CD4-positive, CD25-positive, alpha-beta regulatory T cell (primary cell): ENCODE measurements around the gene RNU4-1. TPM values are rescaled to one million over a fixed set of nuclear protein-coding genes. Genes with fewer than 3 reads are reported as not detected.

Experiments used
- ATAC-seq, 2 donors: fragments of 150-1000 bp; cut with Tn5 transposase; one replicate each; pipeline ENCODE4 v1.10.0; 2021; ENCODE audit warnings: low read depth in 2 of 2, moderate number of reproducible peaks in 2 of 2, moderate library complexity in 1 of 2
- DNase-seq, 3 donors: peaks; one replicate each; pipeline versions ENCODE4 v3.0.0 to v3.0.0-alpha.2; 2012 to 2022; ENCODE audit warnings: mixed read lengths in 1 of 3
- H3K27ac ChIP-seq: one replicate; pipeline ENCODE4 v1.7.0; 2013; ENCODE audit warnings: mild to moderate bottlenecking, low read length; ENCODE audit not compliant: insufficient read depth, poor library complexity, severe bottlenecking
- H3K27me3 ChIP-seq: one replicate; pipeline ENCODE4 v1.7.0; 2013; ENCODE audit warnings: low read length; ENCODE audit not compliant: control insufficient read depth, insufficient read depth
- H3K36me3 ChIP-seq: one replicate; pipeline ENCODE4 v1.7.0; 2013; ENCODE audit warnings: mild to moderate bottlenecking, low read length, moderate library complexity; ENCODE audit not compliant: control insufficient read depth, insufficient read depth
- H3K4me1 ChIP-seq: 2 replicates; pipeline ENCODE4 v1.7.0; 2013; ENCODE audit warnings: mild to moderate bottlenecking, low read length; ENCODE audit not compliant: insufficient read depth, control insufficient read depth, poor library complexity, severe bottlenecking
- H3K4me3 ChIP-seq: one replicate; pipeline ENCODE4 v1.7.0; 2013; ENCODE audit warnings: low read depth, mild to moderate bottlenecking, low read length, moderate library complexity
- H3K9me3 ChIP-seq, 2 experiments: 1 replicate in 1 of 2; 2 replicates in 1 of 2; pipeline ENCODE4 v1.7.0; 2013; ENCODE audit warnings: low read length in 2 of 2, mild to moderate bottlenecking in 1 of 2, moderate library complexity in 1 of 2; ENCODE audit not compliant: control insufficient read depth in 2 of 2
- H3K27ac Mint-ChIP-seq, 3 donors: one replicate each; pipeline ENCODE4 v1.8.0; 2020 to 2022; ENCODE audit warnings: mild to moderate bottlenecking in 3 of 3, mixed read lengths in 3 of 3, moderate library complexity in 2 of 3
- H3K27me3 Mint-ChIP-seq: one replicate; pipeline ENCODE4 v1.8.0; 2022; ENCODE audit warnings: mild to moderate bottlenecking, mixed read lengths
- H3K36me3 Mint-ChIP-seq: one replicate; pipeline ENCODE4 v1.8.0; 2020; ENCODE audit warnings: mixed read lengths
- H3K4me1 Mint-ChIP-seq, 4 donors: one replicate each; pipeline ENCODE4 v1.8.0; 2020 to 2022; ENCODE audit warnings: mixed read lengths in 4 of 4, mild to moderate bottlenecking in 1 of 4
- H3K4me3 Mint-ChIP-seq, 4 donors: one replicate each; pipeline ENCODE4 v1.8.0; 2020 to 2022; ENCODE audit warnings: mild to moderate bottlenecking in 4 of 4, mixed read lengths in 4 of 4, moderate library complexity in 3 of 4
- H3K9me3 Mint-ChIP-seq, 7 donors: one replicate each; pipeline ENCODE4 v1.8.0; 2020 to 2022; ENCODE audit warnings: mixed read lengths in 7 of 7, mild to moderate bottlenecking in 3 of 7, moderate library complexity in 2 of 7
- polyA plus RNA-seq, 4 donors: library from polyadenylated mRNA; unstranded; fragments of 300-500 nt; fragmentation: Illumina TruSeq; gene quantifications; one replicate each; pipeline ENCODE4 v1.2.3, GENCODE V29; 2021
- total RNA-seq: library from RNA; stranded (reverse); gene quantifications from one replicate; pipeline ENCODE4 v1.2.3, GENCODE V29; 2022

Gene RNU4-1
- total and polyA plus RNA-seq, 5 donors from 2014 or later = 1,793 TPM; not detected in 4

DNA sequence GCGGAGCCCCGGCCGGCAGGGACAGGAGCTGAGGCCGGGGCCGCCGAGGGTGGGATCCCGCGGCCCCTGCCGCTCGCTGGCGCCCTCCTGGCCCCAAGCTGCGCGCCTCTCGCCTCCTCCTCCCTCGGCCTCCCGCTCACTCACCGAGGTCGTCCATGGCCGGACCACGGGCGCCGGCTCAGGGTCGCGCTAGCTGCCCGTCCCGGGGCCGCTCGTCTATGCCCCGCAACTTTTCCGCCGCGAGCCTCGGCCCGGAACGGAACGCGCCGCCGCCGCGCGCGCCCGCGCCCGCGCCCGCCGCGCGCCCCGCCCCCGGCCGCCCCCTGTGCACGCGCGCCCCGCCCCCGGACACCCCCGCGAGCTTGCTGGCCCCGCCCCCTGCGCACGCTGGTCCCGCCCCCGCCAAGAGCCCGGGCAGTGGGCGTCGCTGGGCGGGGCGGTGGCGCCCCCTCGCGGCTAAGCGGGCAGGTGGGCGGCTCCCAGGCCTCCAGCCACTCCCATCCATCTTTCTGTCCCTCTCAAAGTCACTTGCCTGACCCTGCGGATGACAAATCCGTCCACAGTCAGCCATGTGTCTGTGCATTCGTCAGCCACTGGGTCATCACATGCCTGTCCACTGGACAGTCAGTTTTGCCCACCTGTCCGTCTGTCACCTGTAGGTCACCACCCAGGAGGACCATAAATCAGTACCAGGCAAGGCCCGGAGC lies 27.4 kb downstream of the RNU4-1 start, which contains the start of gene PXN:
TSS of gene PXN (minus strand) at position 258 of the 707 bp plus-strand sequence. CDS start at position 157, 101 bp downstream.
- H3K27me3 Mint-ChIP-seq = no peaks in the 10 kb centered on the region
- H3K4me3 ChIP-seq = peak within 1 kb of the TSS; percentile 81
- peak; percentile 95 to 96 for ATAC-seq

DNA sequence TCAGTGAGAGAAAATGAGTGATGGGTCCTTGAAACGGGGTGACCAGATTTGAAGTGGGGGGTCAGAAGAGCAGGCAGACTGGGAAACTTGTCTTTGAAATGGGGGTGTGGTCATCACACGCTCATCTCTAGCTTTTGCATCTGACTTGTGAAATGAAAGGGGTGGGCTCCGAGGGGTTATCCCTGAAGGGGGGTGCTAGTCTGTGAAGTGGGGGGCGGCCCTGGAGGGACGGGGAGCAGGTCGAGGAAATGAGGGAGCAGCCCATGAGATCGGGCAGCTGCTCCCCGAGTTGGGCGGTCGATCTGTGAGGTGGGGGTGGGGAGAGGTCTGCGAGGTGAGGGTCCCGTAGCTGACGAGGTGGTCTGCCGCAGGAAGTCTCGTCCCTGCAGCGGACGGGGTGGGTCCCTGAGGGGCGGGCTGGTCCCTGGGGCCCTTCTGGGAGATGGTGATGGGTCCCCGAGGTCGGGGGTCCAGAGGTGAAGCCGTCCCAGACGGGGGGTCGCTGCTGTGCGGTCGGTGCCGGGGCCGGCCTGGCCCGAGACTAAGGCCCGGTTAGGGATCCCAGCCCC lies 28.0 kb downstream of the RNU4-1 start:
- Histone ChIP-seq H3K9me3 (no peaks in the 10 kb centered on the region), H3K4me3 (peak overlapping the region; percentile 81), H3K27me3 (no peaks in the 10 kb centered on the region), H3K36me3 (no peaks in the 10 kb centered on the region), H3K27ac (peak overlapping the region; percentile 72), H3K4me1 (peaks cover 51% of the 10 kb centered on the region)
- H3K27ac Mint-ChIP-seq = peak overlapping the region; percentile 88 to 96 (median 92)
- H3K4me1 Mint-ChIP-seq = peaks cover 19 to 56% (median 44%) of the 10 kb centered on the region in 4 donors
- ATAC-seq (no peak), DNase-seq (peak in 2 of 3 donors; percentile 9 to 16)
- peaks cover 17% of the 10 kb centered on the region for H3K36me3 Mint-ChIP-seq
- H3K27me3 Mint-ChIP-seq = no peaks in the 10 kb centered on the region
- peak overlapping the region; percentile 92 to 98 (median 97) for H3K4me3 Mint-ChIP-seq
- H3K9me3 Mint-ChIP-seq = no peaks in the 10 kb centered on the region

More for the DNA sequence above, 27.4 kb downstream of the RNU4-1 start, which contains the start of gene PXN:
- H3K27ac ChIP-seq = peak within 1 kb of the TSS; percentile 72
- Mint-ChIP-seq H3K4me1 (peaks cover 14 to 50% (median 38%) of the 10 kb centered on the region in 4 donors), H3K36me3 (peaks cover 12% of the 10 kb centered on the region), H3K4me3 (peak within 1 kb of the TSS; percentile 92 to 98 (median 97)), H3K9me3 (peaks cover 0 to 2% (median 0%) of the 10 kb centered on the region in 7 donors), H3K27ac (peak within 1 kb of the TSS; percentile 89 to 96 (median 92))
- H3K27me3 ChIP-seq = no peaks in the 10 kb centered on the region
- H3K9me3 ChIP-seq = no peaks in the 10 kb centered on the region
- peak; percentile 84 to 89 (median 86) for DNase-seq
- no peaks in the 10 kb centered on the region for H3K36me3 ChIP-seq
- peaks cover 46% of the 10 kb centered on the region for H3K4me1 ChIP-seq

DNA sequence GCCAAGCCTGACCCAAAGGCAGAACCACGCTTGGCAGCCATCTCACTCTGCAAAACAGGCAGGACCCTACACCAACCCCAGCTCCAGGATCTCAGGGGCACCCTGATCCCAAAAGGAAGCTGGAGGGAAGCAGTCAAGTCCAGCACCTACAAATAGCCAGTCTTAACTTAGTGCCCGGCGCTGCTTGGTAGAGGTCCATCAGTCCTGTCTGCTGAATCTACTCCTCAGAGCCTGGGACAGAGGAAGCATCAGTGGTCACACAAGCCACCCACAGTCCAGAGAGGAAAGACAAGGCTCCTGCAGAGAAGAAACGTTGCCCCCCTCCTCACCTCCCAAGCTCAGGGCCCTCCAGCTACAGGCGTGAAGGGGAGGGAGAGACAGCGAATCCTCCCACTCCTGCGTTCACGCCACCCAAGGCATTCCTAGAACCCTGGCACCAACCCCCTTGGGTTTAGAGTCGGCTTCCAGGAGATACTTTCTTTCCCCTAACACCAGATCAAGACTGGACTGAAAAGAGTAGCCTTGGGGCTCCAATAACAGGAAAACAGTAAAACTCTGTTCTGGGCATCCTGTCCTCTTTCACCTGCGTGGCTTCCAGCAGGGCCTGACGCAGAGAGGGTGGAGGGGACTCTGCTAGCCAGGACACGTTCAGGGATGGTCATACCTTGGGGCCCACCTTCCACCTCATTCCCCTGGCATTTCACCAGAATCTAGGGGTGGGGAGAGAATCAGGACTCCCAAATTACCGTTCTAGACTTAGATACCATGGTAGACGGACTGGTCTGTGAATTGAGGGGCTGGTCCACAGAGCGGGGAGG lies 28.7 kb downstream of the RNU4-1 start:
- H3K9me3 ChIP-seq = no peaks in the 10 kb centered on the region
- Mint-ChIP-seq H3K27me3 (no peaks in the 10 kb centered on the region), H3K4me1 (peaks cover 24 to 63% (median 50%) of the 10 kb centered on the region in 4 donors), H3K36me3 (peaks cover 17% of the 10 kb centered on the region), H3K27ac (peak overlapping the region; percentile 88 to 96 (median 92)), H3K9me3 (no peaks in the 10 kb centered on the region), H3K4me3 (peak overlapping the region; percentile 92 to 98 (median 97))
- peaks cover 58% of the 10 kb centered on the region for H3K4me1 ChIP-seq
- no peaks in the 10 kb centered on the region for H3K36me3 ChIP-seq
- no peak for ATAC-seq
- H3K27me3 ChIP-seq = no peaks in the 10 kb centered on the region
- peak overlapping the region; percentile 81 for H3K4me3 ChIP-seq
- peak overlapping the region; percentile 72 for H3K27ac ChIP-seq
- DNase-seq = peak in 1 of 3 donors; percentile 28

DNA sequence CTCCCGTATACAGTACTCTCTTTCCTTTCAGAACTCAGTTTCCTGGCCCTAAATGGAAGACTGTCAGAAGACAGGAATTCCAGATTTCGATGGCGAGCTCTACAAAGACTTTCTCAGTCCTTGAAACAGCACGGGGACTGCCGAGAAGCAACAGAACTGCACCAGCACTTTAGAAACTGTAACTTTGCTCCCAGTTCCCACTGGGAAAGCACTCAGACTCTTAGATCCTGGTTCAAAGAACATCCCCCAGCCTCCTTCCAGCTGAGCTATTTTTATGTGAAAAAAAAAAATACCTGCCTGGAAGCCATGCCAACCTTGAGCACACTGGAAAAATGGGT lies 29.3 kb downstream of the RNU4-1 start:
- no peak for ATAC-seq
- Mint-ChIP-seq H3K9me3 (no peaks in the 10 kb centered on the region), H3K27me3 (no peaks in the 10 kb centered on the region), H3K4me1 (peaks cover 24 to 69% (median 51%) of the 10 kb centered on the region in 4 donors), H3K4me3 (peak overlapping the region; percentile 92 to 98 (median 97)), H3K27ac (peak overlapping the region; percentile 88 to 96 (median 94)), H3K36me3 (peaks cover 17% of the 10 kb centered on the region)
- no peak for DNase-seq
- peak overlapping the region; percentile 52 for H3K27ac ChIP-seq
- no peaks in the 10 kb centered on the region for H3K27me3 ChIP-seq
- H3K4me3 ChIP-seq = peak overlapping the region; percentile 81
- H3K36me3 ChIP-seq = no peaks in the 10 kb centered on the region
- peaks cover 63% of the 10 kb centered on the region for H3K4me1 ChIP-seq
- H3K9me3 ChIP-seq = no peaks in the 10 kb centered on the region

DNA sequence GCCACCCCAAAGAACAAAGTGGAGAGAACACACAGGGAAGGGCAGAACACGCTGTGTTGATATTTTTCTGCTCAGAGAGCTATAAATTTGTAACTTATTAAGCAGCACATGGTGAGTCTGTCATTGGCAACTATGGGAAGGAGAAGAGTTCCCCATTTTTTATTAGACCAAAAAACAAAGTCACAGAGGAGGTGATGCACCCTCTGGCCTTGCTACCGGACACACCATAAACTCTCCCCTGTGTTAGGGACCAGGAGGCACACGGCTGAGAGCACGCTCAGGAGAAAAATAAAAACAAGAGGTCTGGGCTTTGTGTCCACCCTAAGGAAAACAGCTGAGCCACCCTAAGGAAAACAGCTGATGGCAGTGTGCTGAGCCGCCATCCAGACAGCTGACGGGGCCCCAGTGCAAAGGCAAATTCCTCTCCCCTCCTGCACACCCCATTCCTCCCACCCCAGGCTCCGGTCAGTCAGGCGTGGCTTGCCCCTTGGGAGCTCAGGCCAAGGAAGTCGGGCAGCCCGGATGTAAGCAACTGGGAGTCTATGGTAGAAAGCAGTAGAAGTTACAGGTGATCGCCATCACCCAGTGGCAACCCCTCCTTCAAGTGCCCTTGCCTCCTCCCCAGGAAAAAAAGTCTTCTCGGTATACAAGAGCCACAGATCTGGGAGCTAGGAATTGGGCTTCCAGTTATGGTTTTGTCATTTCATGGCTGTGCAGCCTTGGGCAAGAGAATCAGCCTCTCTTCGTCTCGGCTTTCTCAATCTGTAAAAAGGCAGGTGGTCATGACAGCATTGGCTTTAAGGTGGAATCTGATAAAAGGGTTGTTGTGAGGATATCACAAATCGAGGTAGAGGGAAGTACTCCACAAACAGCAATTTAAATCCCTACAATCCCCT lies 29.9 kb downstream of the RNU4-1 start:
- H3K4me1 Mint-ChIP-seq = peaks cover 24 to 75% (median 57%) of the 10 kb centered on the region in 4 donors
- no peaks in the 10 kb centered on the region for H3K27me3 ChIP-seq
- DNase-seq (no peak), ATAC-seq (no peak)
- H3K9me3 Mint-ChIP-seq = no peaks in the 10 kb centered on the region
- H3K4me3 ChIP-seq = peak overlapping the region; percentile 81
- peak overlapping the region; percentile 88 to 96 (median 94) for H3K27ac Mint-ChIP-seq
- H3K27me3 Mint-ChIP-seq = no peaks in the 10 kb centered on the region
- peaks cover 19% of the 10 kb centered on the region for H3K36me3 Mint-ChIP-seq
- peak overlapping the region; percentile 52 for H3K27ac ChIP-seq
- H3K36me3 ChIP-seq = no peaks in the 10 kb centered on the region
- peak overlapping the region; percentile 92 to 98 (median 97) for H3K4me3 Mint-ChIP-seq
- H3K4me1 ChIP-seq = peaks cover 69% of the 10 kb centered on the region
- no peaks in the 10 kb centered on the region for H3K9me3 ChIP-seq

DNA sequence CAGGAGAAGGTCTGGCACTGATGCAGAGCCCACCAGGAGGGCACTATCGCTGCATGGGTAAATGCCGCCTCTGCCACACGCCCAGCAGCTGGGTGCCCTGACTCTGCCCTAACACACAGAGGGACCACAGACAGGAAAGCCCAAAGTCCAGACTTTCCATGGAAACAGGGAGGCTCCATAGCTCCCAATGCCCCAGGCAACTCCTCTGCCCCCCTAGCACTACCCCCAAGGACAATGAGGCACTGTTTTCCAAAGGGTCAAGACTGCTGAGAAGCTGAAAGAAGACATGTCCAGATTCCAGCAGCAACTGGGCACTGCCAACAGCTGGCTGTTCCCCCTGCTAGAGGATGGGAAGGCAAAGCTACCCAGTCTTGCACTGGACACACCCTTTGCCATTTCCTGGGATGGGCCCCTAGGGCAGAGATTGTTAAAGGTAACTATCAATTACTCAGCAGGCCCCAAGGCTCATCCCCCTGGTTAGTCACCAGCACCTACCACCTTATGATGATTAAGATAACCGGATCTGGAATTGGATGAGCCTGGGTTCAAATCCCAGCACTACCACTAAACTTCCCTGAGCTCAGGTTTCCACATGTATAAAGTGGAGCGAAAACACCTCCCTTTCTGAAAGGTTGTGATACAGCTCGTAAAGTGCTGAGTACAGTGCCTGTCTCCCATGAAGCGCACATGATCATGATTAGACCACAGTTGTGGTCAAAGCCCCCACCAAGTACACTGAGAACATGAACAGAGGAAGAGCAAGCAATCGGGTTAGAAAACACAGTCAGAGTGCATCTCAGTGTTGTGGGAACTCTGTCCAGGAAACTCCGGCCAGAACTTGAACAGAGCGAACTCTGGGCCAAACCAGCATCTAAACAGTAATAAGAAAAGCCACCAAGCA lies 30.8 kb downstream of the RNU4-1 start:
- peak overlapping the region; percentile 52 for H3K27ac ChIP-seq
- no peaks in the 10 kb centered on the region for H3K27me3 ChIP-seq
- DNase-seq = peak in 1 of 3 donors; percentile 50

More for the DNA sequence above, 30.8 kb downstream of the RNU4-1 start:
- Histone ChIP-seq H3K4me3 (peak overlapping the region; percentile 81), H3K4me1 (peaks cover 78% of the 10 kb centered on the region), H3K36me3 (no peaks in the 10 kb centered on the region), H3K9me3 (no peaks in the 10 kb centered on the region)
- no peak for ATAC-seq
- Mint-ChIP-seq H3K4me1 (peaks cover 24 to 84% (median 63%) of the 10 kb centered on the region in 4 donors), H3K27ac (peak overlapping the region; percentile 88 to 96 (median 94)), H3K27me3 (no peaks in the 10 kb centered on the region), H3K4me3 (peak overlapping the region; percentile 92 to 98 (median 97)), H3K36me3 (peaks cover 20% of the 10 kb centered on the region), H3K9me3 (no peaks in the 10 kb centered on the region)
